Keratinocyte (primary cell): Measurements from ENCODE around the gene BOK. TPM values are rescaled to one million over a fixed set of nuclear protein-coding genes. Genes with fewer than 3 reads are reported as not detected.
A peak's percentile ranks its signal among the peaks of the same experiment; 100 is the strongest.

Experiments
- DNase-seq: peaks from one replicate; pipeline ENCODE4 v3.0.0-alpha.2; 2011; ENCODE audit warnings: low read depth, missing footprints, low spot score
- FAIRE-seq: peaks from 2 replicates; lab custom pipeline; 2011; peaks lifted over from hg19 to GRCh38; lab: Jason Lieb, UNC
- H2AFZ ChIP-seq: 2 replicates; pipeline ENCODE4 v1.6.0; 2012; ENCODE audit warnings: low read length, control low read depth, inconsistent platforms; ENCODE audit not compliant: control insufficient read depth
- H3K27ac ChIP-seq: 2 replicates; pipeline ENCODE4 v1.5.1; 2011; ENCODE audit warnings: low read length; ENCODE audit not compliant: control insufficient read depth, insufficient read depth
- H3K27me3 ChIP-seq: 3 replicates; pipeline ENCODE4 v1.6.0; 2011; ENCODE audit warnings: low read length; ENCODE audit not compliant: control insufficient read depth, insufficient read depth; ENCODE audit errors: extremely low read depth
- H3K36me3 ChIP-seq, 2 experiments: 2 replicates in 1 of 2; 3 replicates in 1 of 2; pipeline ENCODE4 v1.5.1; 2011; ENCODE audit warnings: low read length in 2 of 2, mild to moderate bottlenecking in 1 of 2; ENCODE audit not compliant: control insufficient read depth in 2 of 2, insufficient read depth in 2 of 2; ENCODE audit errors: extremely low read depth in 1 of 2
- H3K4me1 ChIP-seq: 3 replicates; pipeline ENCODE4 v1.5.1; 2011; ENCODE audit warnings: low read length; ENCODE audit not compliant: control insufficient read depth, insufficient read depth; ENCODE audit errors: extremely low read depth
- H3K4me2 ChIP-seq: 3 replicates; pipeline ENCODE4 v1.6.0; 2011; ENCODE audit warnings: low read depth, low read length; ENCODE audit not compliant: control insufficient read depth, insufficient read depth; ENCODE audit errors: extremely low read depth
- H3K4me3 ChIP-seq, 3 experiments: fragments of 200-600 bp in 1 of 3; sonication (generic) in 1 of 3; 2 replicates in 2 of 3; 3 replicates in 1 of 3; pipeline ENCODE4 v1.5.1; 2011 to 2016; ENCODE audit warnings: low read length in 3 of 3, mild to moderate bottlenecking in 3 of 3, control low read depth in 2 of 3, inconsistent platforms in 1 of 3, low read depth in 1 of 3, mixed read lengths in 1 of 3, mixed run types in 1 of 3, moderate library complexity in 1 of 3; ENCODE audit not compliant: control insufficient read depth in 2 of 3, insufficient read depth in 2 of 3; ENCODE audit errors: extremely low read depth in 1 of 3
- H3K79me2 ChIP-seq: 2 replicates; pipeline ENCODE4 v1.6.0; 2012; ENCODE audit warnings: low read length; ENCODE audit not compliant: control insufficient read depth, insufficient read depth
- H3K9ac ChIP-seq: 3 replicates; pipeline ENCODE4 v1.6.0; 2011; ENCODE audit warnings: low read length; ENCODE audit not compliant: control insufficient read depth, insufficient read depth; ENCODE audit errors: extremely low read depth
- H3K9me1 ChIP-seq: 3 replicates; pipeline ENCODE4 v1.6.0; 2011; ENCODE audit warnings: low read length; ENCODE audit not compliant: control insufficient read depth, insufficient read depth; ENCODE audit errors: extremely low read depth
- H3K9me3 ChIP-seq: 2 replicates; pipeline ENCODE4 v1.5.1; 2012; ENCODE audit warnings: low read depth, low read length; ENCODE audit not compliant: control insufficient read depth
- H4K20me1 ChIP-seq: 3 replicates; pipeline ENCODE4 v1.6.0; 2011; ENCODE audit warnings: low read length; ENCODE audit not compliant: control insufficient read depth, insufficient read depth; ENCODE audit errors: extremely low read depth
- EZH2 ChIP-seq: IDR thresholded peaks from one replicate; pipeline ENCODE4 v1.6.1; 2012; ENCODE audit warnings: inconsistent platforms, mild to moderate bottlenecking, low read length, moderate library complexity
- dilution Hi-C: fragments of 300-500 bp; cut with MboI; formaldehyde crosslinking; loops from one replicate; pipeline ENCODE4 v1.7.0; 2020; ENCODE audit warnings: low sequenced_read_pairs; ENCODE audit not compliant: extremely low pct_ligation_motif_present
- polyA plus RNA-seq, 5 experiments: library from polyadenylated mRNA; depleted of rRNA in 3 of 5; stranded (reverse) in 3 of 5; stranded (forward) in 1 of 5; unstranded in 1 of 5; fragments of >200 nt; gene quantifications; 1 replicate in 1 of 5; 2 replicates in 3 of 5; 3 replicates in 1 of 5; pipeline versions ENCODE4 v1.2.1 to v1.2.3, GENCODE V29; 2011 to 2012; ENCODE audit warnings: missing spikeins in 2 of 5, low read depth in 1 of 5, low replicate concordance in 1 of 5
- TF ChIP-seq, protein P1 (sequence below), 3 experiments: IDR thresholded peaks in 1 of 3; conservative IDR thresholded peaks in 1 of 3; optimal IDR thresholded peaks in 1 of 3; 2 replicates in 2 of 3; 3 replicates in 1 of 3; pipeline versions ENCODE3 to v1.5.1; 2011; ENCODE audit warnings: low read length in 3 of 3, mild to moderate bottlenecking in 3 of 3, moderate library complexity in 2 of 3, control low read depth in 1 of 3, inconsistent platforms in 1 of 3; ENCODE audit not compliant: insufficient read depth in 2 of 3; ENCODE audit errors: extremely low read depth in 1 of 3

Gene BOK
- polyA plus RNA-seq, 1 donor (not counting 4 experiments of a cell fraction or from before 2014, with no cell fraction given), result 15.4 TPM

DNA sequence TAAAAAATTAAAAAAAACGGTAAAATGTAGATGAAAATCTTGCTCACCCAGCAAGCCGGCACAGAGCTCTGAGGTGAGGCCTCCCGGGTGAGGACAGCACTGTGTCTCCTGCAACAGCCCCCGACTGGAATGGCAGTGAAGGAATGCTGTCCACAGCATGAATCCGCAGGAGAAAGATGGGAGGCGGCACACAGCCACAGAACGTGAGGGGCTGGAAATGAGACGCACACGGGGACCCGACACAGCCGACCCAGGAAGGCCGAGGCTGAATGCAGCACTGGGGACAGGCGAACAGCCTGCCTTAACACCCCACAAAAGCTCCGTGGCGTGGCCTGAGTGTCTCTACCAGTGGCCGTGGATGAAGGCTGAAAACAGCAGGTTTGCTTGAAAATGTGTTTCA, 34.7 kb downstream of the BOK start:
- no peaks in the 10 kb centered on the region for H4K20me1 ChIP-seq
- dilution Hi-C loops, result loop anchor here (25.0 kb wide), 1 partner anchor 106 kb away; no protein-coding TSS in a partner anchor
- H3K9me1 ChIP-seq, result no peaks in the 10 kb centered on the region
- H3K27me3 ChIP-seq, result no peaks in the 10 kb centered on the region
- H3K9ac ChIP-seq, result no peak overlapping the region
- no peak overlapping the region for H3K4me3 ChIP-seq
- peaks cover 4 to 12% of the 10 kb centered on the region in 2 experiments for H3K36me3 ChIP-seq
- no peak overlapping the region for H3K4me2 ChIP-seq
- no peak for TF ChIP-seq EZH2
- TF ChIP-seq, protein P1, sequence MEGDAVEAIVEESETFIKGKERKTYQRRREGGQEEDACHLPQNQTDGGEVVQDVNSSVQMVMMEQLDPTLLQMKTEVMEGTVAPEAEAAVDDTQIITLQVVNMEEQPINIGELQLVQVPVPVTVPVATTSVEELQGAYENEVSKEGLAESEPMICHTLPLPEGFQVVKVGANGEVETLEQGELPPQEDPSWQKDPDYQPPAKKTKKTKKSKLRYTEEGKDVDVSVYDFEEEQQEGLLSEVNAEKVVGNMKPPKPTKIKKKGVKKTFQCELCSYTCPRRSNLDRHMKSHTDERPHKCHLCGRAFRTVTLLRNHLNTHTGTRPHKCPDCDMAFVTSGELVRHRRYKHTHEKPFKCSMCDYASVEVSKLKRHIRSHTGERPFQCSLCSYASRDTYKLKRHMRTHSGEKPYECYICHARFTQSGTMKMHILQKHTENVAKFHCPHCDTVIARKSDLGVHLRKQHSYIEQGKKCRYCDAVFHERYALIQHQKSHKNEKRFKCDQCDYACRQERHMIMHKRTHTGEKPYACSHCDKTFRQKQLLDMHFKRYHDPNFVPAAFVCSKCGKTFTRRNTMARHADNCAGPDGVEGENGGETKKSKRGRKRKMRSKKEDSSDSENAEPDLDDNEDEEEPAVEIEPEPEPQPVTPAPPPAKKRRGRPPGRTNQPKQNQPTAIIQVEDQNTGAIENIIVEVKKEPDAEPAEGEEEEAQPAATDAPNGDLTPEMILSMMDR (optimal IDR thresholded peaks at IDR 0.05 in 1 of 3, IDR thresholded peaks at IDR 0.05 in 1 of 3, conservative IDR thresholded peaks at IDR 0.05 in 1 of 3; ENCODE audit: extremely low read depth in 1 of 3, insufficient read depth in 2 of 3, low read length in 3 of 3), result no peak
- DNase-seq, result no peak
- H3K79me2 ChIP-seq, result no peaks in the 10 kb centered on the region
- FAIRE-seq, result no peak
- H3K27ac ChIP-seq, result no peak overlapping the region
- H3K4me1 ChIP-seq, result no peaks in the 10 kb centered on the region
- peaks cover 2% of the 10 kb centered on the region for H3K9me3 ChIP-seq
- H2AFZ ChIP-seq, result no peak overlapping the region

DNA sequence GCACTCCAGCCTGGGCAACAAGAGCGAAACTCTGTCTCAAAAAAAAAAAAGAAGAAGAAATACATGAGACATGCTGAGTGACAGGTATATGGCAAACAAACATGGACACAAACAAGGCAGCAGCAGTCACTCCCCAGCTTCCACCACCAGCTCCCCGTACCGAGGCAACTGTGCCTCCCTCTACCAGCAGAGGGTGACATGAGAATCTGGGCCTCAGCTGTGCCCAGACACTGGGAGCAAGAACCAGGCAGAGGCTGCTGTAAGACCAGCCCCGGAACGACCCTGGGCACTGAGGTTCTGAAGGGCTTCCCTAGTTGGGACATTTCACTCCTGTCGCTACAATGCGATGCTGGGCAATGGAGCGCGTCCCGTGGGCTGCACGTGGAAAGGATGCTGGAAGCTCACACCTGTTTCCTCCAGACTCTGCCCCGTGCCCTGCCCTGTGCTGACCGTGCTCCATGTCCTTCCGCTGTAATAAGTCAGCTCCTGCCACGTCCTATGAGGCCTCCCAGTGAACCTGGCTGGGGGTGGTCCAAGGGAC, 37.1 kb downstream of the BOK start:
- no peak for DNase-seq
- Histone ChIP-seq H3K27me3 (no peaks in the 10 kb centered on the region), H2AFZ (no peak overlapping the region), H4K20me1 (no peaks in the 10 kb centered on the region), H3K36me3 (peaks cover 4 to 12% of the 10 kb centered on the region in 2 experiments), H3K9me1 (no peaks in the 10 kb centered on the region), H3K9ac (no peak overlapping the region), H3K9me3 (peaks cover under 1% of the 10 kb centered on the region), H3K4me3 (no peak overlapping the region), H3K4me1 (no peaks in the 10 kb centered on the region), H3K4me2 (no peak overlapping the region), H3K79me2 (no peaks in the 10 kb centered on the region), H3K27ac (no peak overlapping the region)
- dilution Hi-C loops, result loop anchor here (25.0 kb wide), 1 partner anchor 108 kb away; no protein-coding TSS in a partner anchor
- no peak for TF ChIP-seq EZH2
- TF ChIP-seq, protein P1 (optimal IDR thresholded peaks at IDR 0.05 in 1 of 3, IDR thresholded peaks at IDR 0.05 in 1 of 3, conservative IDR thresholded peaks at IDR 0.05 in 1 of 3; ENCODE audit: extremely low read depth in 1 of 3, insufficient read depth in 2 of 3, low read length in 3 of 3), result peak; percentile 16 to 53 (median 43)
- FAIRE-seq, result no peak
